H1 (cell line): ENCODE measurements around the gene ZNF100. TPM values are rescaled to one million over a fixed set of nuclear protein-coding genes. Genes with fewer than 3 reads are reported as not detected.

Source experiments
- CTCF ChIA-PET: fragments of 300-600 bp; sonication (Branson Sonifier 250); formaldehyde crosslinking; loops from one replicate; lab custom pipeline; 2021; ENCODE audit not compliant: partially characterized antibody; lab: Charles Lee
- POLR2A ChIA-PET: fragments of 300-600 bp; sonication (Branson Sonifier 250); formaldehyde crosslinking; loops from one replicate; lab custom pipeline; 2021; ENCODE audit warnings: inconsistent platforms; ENCODE audit not compliant: partially characterized antibody; lab: Charles Lee
- DNase-seq, 2 experiments: peaks; one replicate each; pipeline versions ENCODE4 v3.0.0 to v3.0.0-alpha.2; 2010 to 2022; ENCODE audit warnings: low spot score in 2 of 2, low read depth in 1 of 2, mixed read lengths in 1 of 2
- FAIRE-seq: peaks from 2 replicates; lab custom pipeline; 2011; peaks lifted over from hg19 to GRCh38; lab: Jason Lieb, UNC
- H2AFZ ChIP-seq: 2 replicates; pipeline ENCODE4 v1.8.1; 2012; ENCODE audit warnings: low read length, inconsistent platforms
- H2AK5ac ChIP-seq: 2 replicates; pipeline ENCODE4 v1.6.1; 2013; ENCODE audit warnings: low read depth, low read length
- H2BK120ac ChIP-seq: replicated peaks from 2 replicates; pipeline ENCODE3; 2013; ENCODE audit warnings: low read depth, low read length, inconsistent platforms
- H2BK12ac ChIP-seq: 2 replicates; pipeline ENCODE4 v1.6.1; 2013; ENCODE audit warnings: low read depth, low read length
- H2BK15ac ChIP-seq: 2 replicates; pipeline ENCODE4 v1.6.1; 2013; ENCODE audit warnings: low read length
- H2BK20ac ChIP-seq: 2 replicates; pipeline ENCODE4 v1.6.1; 2013; ENCODE audit warnings: low read length
- H2BK5ac ChIP-seq: 2 replicates; pipeline ENCODE4 v1.6.1; 2013; ENCODE audit warnings: low read depth, low read length
- H3K14ac ChIP-seq: 2 replicates; pipeline ENCODE4 v1.6.1; 2013; ENCODE audit warnings: inconsistent platforms; ENCODE audit not compliant: insufficient read length
- H3K18ac ChIP-seq: 2 replicates; pipeline ENCODE4 v1.6.1; 2013; ENCODE audit warnings: low read length; ENCODE audit errors: extremely low read depth
- H3K23ac ChIP-seq: 2 replicates; pipeline ENCODE4 v1.6.1; 2013; ENCODE audit warnings: inconsistent platforms; ENCODE audit not compliant: insufficient read length
- H3K23me2 ChIP-seq: 2 replicates; pipeline ENCODE4 v1.6.1; 2013; ENCODE audit warnings: low read depth, low read length
- H3K27ac ChIP-seq: 2 replicates; pipeline ENCODE4 v1.6.1; 2011; ENCODE audit warnings: low read depth, low read length, inconsistent platforms
- H3K27me3 ChIP-seq, 4 experiments: replicated peaks in 1 of 4; 1 replicate in 1 of 4; 2 replicates in 3 of 4; pipeline versions ENCODE4 v1.6.1 to v1.8.1; 2011 to 2013; ENCODE audit warnings: low read length in 3 of 4, mild to moderate bottlenecking in 3 of 4, inconsistent platforms in 2 of 4, mixed read lengths in 2 of 4, moderate library complexity in 1 of 4; ENCODE audit not compliant: control insufficient read depth in 3 of 4, insufficient read depth in 3 of 4; ENCODE audit errors: extremely low read depth in 1 of 4
- H3K36me3 ChIP-seq, 4 experiments: 2 replicates each; pipeline versions ENCODE4 v1.6.1 to v1.8.1; 2011 to 2013; ENCODE audit warnings: mild to moderate bottlenecking in 4 of 4, low read length in 3 of 4, moderate library complexity in 2 of 4, control low read depth in 1 of 4, inconsistent platforms in 1 of 4; ENCODE audit not compliant: insufficient read depth in 4 of 4, control insufficient read depth in 2 of 4
- H3K4ac ChIP-seq: replicated peaks from 2 replicates; pipeline ENCODE3; 2013; ENCODE audit warnings: low read length, low read depth, mixed read lengths, inconsistent platforms; ENCODE audit not compliant: insufficient read length
- H3K4me1 ChIP-seq, 4 experiments: replicated peaks in 1 of 4; 1 replicate in 1 of 4; 2 replicates in 3 of 4; pipeline versions ENCODE4 v1.6.1 to v1.8.1; 2011 to 2013; ENCODE audit warnings: low read length in 3 of 4, inconsistent platforms in 2 of 4, mixed read lengths in 1 of 4; ENCODE audit not compliant: insufficient read depth in 4 of 4, control insufficient read depth in 3 of 4
- H3K4me2 ChIP-seq, 2 experiments: 2 replicates each; pipeline versions ENCODE4 v1.6.1 to v1.8.1; 2011 to 2013; ENCODE audit warnings: low read depth in 2 of 2, low read length in 2 of 2, control low read depth in 1 of 2, inconsistent platforms in 1 of 2, mild to moderate bottlenecking in 1 of 2; ENCODE audit not compliant: insufficient read depth in 1 of 2
- H3K4me3 ChIP-seq, 4 experiments: fragments of 200-600, 300-600 bp in 1 of 4; sonication (generic), shearing (Covaris generic), sonication (Bioruptor Twin) in 1 of 4; 2 replicates each; pipeline versions ENCODE4 v1.5.1 to v1.8.1; 2011 to 2016; ENCODE audit warnings: low read length in 4 of 4, low read depth in 3 of 4, control low read depth in 2 of 4, inconsistent platforms in 2 of 4, mild to moderate bottlenecking in 2 of 4, mixed read lengths in 1 of 4, moderate library complexity in 1 of 4; ENCODE audit not compliant: insufficient read depth in 2 of 4; ENCODE audit errors: extremely low read depth in 1 of 4
- H3K56ac ChIP-seq: replicated peaks from 2 replicates; pipeline ENCODE3; 2013; ENCODE audit warnings: low read depth, mild to moderate bottlenecking, mixed read lengths, low read length, inconsistent platforms; ENCODE audit not compliant: insufficient read length
- H3K79me1 ChIP-seq: 2 replicates; pipeline ENCODE4 v1.6.1; 2013; ENCODE audit warnings: low read depth, low read length, control low read depth
- H3K79me2 ChIP-seq, 2 experiments: 2 replicates each; pipeline versions ENCODE4 v1.6.1 to v1.8.1; 2012 to 2013; ENCODE audit warnings: low read length in 2 of 2, mild to moderate bottlenecking in 2 of 2, inconsistent platforms in 1 of 2; ENCODE audit not compliant: insufficient read depth in 2 of 2, control insufficient read depth in 1 of 2
- H3K9ac ChIP-seq, 4 experiments: replicated peaks in 1 of 4; 1 replicate in 1 of 4; 2 replicates in 3 of 4; pipeline versions ENCODE4 v1.6.1 to v1.8.1; 2011 to 2013; ENCODE audit warnings: low read depth in 3 of 4, low read length in 3 of 4, control low read depth in 2 of 4, mild to moderate bottlenecking in 2 of 4, moderate library complexity in 2 of 4, inconsistent platforms in 1 of 4; ENCODE audit errors: extremely low read depth in 1 of 4
- H3K9me3 ChIP-seq, 2 experiments: 2 replicates each; pipeline versions ENCODE4 v1.6.1 to v1.8.1; 2012 to 2013; ENCODE audit warnings: mild to moderate bottlenecking in 2 of 2, moderate library complexity in 2 of 2, control low read depth in 1 of 2, inconsistent platforms in 1 of 2, low read depth in 1 of 2, low read length in 1 of 2, mixed read lengths in 1 of 2; ENCODE audit not compliant: insufficient read depth in 2 of 2
- H4K20me1 ChIP-seq, 2 experiments: replicated peaks in 1 of 2; 2 replicates each; pipeline versions ENCODE3 to v1.8.1; 2011 to 2013; ENCODE audit warnings: inconsistent platforms in 2 of 2, low read length in 2 of 2, mild to moderate bottlenecking in 1 of 2; ENCODE audit not compliant: insufficient read depth in 2 of 2, control insufficient read depth in 1 of 2
- H4K5ac ChIP-seq: 2 replicates; pipeline ENCODE4 v1.6.1; 2013; ENCODE audit warnings: low read length, low read depth, mixed read lengths, inconsistent platforms; ENCODE audit not compliant: insufficient read length
- H4K8ac ChIP-seq: 2 replicates; pipeline ENCODE4 v1.8.0; 2013; ENCODE audit warnings: mild to moderate bottlenecking, moderate library complexity, low read length, inconsistent platforms; ENCODE audit not compliant: insufficient read depth; ENCODE audit errors: extremely low read depth
- H4K91ac ChIP-seq: replicated peaks from 2 replicates; pipeline ENCODE3; 2013; ENCODE audit warnings: low read length, mixed read lengths, inconsistent platforms; ENCODE audit not compliant: insufficient read length
- GABPA ChIP-seq: IDR thresholded peaks from 2 replicates; pipeline ENCODE4 v1.6.1; 2011; ENCODE audit warnings: mild to moderate bottlenecking, low read length, moderate library complexity, borderline replicate concordance; ENCODE audit not compliant: insufficient read depth
- PHF8 ChIP-seq: fragments of 200-600 bp; sonication (generic); conservative IDR thresholded peaks from 2 replicates; pipeline ENCODE4 v1.7.1; 2012; ENCODE audit warnings: low read depth, mild to moderate bottlenecking, inconsistent platforms, low read length, moderate library complexity
- RXRA ChIP-seq: IDR thresholded peaks from 2 replicates; pipeline ENCODE4 v1.6.1; 2011; ENCODE audit warnings: low read depth, mild to moderate bottlenecking, low read length, moderate library complexity; ENCODE audit not compliant: insufficient read depth
- TCF12 ChIP-seq: IDR thresholded peaks from 2 replicates; pipeline ENCODE4 v1.6.1; 2011; ENCODE audit warnings: low read depth, mild to moderate bottlenecking, low read length
- WGBS, 2 experiments: shearing (Covaris generic) in 1 of 2; methylation state at CpG; one replicate each; pipeline versions ENCODE4 v1.1.6 to v1.1.7; 2013 to 2015; ENCODE audit warnings: low lambda C conversion rate in 2 of 2, mixed read lengths in 2 of 2, inconsistent platforms in 1 of 2, low coverage in 1 of 2, missing lambda C conversion rate in 1 of 2; ENCODE audit not compliant: insufficient replicate concordance in 2 of 2, insufficient coverage in 1 of 2, insufficient read length in 1 of 2; ENCODE audit errors: extremely low coverage in 1 of 2, missing lambda C conversion rate in 1 of 2; 5-methylcytosine and 5-hydroxymethylcytosine counted together
- polyA plus RNA-seq, 7 experiments: library from polyadenylated mRNA; depleted of rRNA in 3 of 7; stranded (reverse) in 5 of 7; unstranded in 2 of 7; fragments of >200 nt in 5 of 7; fragments of 200-250 nt in 2 of 7; gene quantifications; 1 replicate in 5 of 7; 2 replicates in 1 of 7; 4 replicates in 1 of 7; pipeline versions ENCODE4 v1.2.1 to v1.2.3, GENCODE V29; 2011 to 2013; ENCODE audit warnings: missing spikeins in 2 of 7, mixed read lengths in 2 of 7
- total RNA-seq: library from RNA; stranded (reverse); fragmentation: NEBNext Ultra II Directional; extraction: Animal tissue kit (Norgen Biotek cat#: 25700); gene quantifications from 2 replicates; pipeline ENCODE4 v1.2.1, GENCODE V29; 2021

ZNF100 gene
- total and polyA plus RNA-seq, 2 of the 8 experiments (the other 6 are each of a cell fraction or from before 2014, with no cell fraction given) = 4.9 to 30.8 TPM

GRCh38 chr19:21691661-21692060, 75.7 kb downstream of the ZNF100 start:
- Histone ChIP-seq H3K4me1 (peaks cover 0 to 5% (median 3%) of the 10 kb centered on the region in 4 experiments; a peak in 2 of 7 replicates), H3K23ac (no peak overlapping the region), H2BK15ac (no peak overlapping the region), H2BK20ac (no peak overlapping the region), H4K8ac (no peak overlapping the region), H3K79me1 (no peaks in the 10 kb centered on the region), H3K36me3 (no peaks in the 10 kb centered on the region), H3K4me3 (no peak overlapping the region), H3K23me2 (no peaks in the 10 kb centered on the region), H3K14ac (no peak overlapping the region), H3K9ac (no peak overlapping the region), H3K27me3 (no peaks in the 10 kb centered on the region), H3K79me2 (no peaks in the 10 kb centered on the region), H2BK120ac (no peak overlapping the region), H3K9me3 (no peaks in the 10 kb centered on the region), H3K4me2 (no peak overlapping the region), H4K20me1 (no peaks in the 10 kb centered on the region), H3K56ac (no peak overlapping the region), H3K4ac (no peak overlapping the region), H3K18ac (no peak overlapping the region), H4K5ac (no peak overlapping the region), H2AK5ac (no peak overlapping the region), H2BK5ac (no peak overlapping the region), H4K91ac (no peak overlapping the region), H2BK12ac (no peak overlapping the region), H3K27ac (no peak overlapping the region), H2AFZ (no peak overlapping the region)
- FAIRE-seq (no peak), DNase-seq (no peak)
- ChIA-PET POLR2A (no interaction called here), CTCF (interaction anchor here (1.3 to 2.6 kb wide), 3 partner anchors 11 to 208 kb away, joined by 5 to 22 read pairs (median 5); partner anchors contain the start of gene ZNF429)
- no peak for TF ChIP-seq PHF8
- TF ChIP-seq GABPA = no peak
- TF ChIP-seq TCF12 = no peak
- TF ChIP-seq RXRA = no peak
- 91% methylated on average over 1 of the region's 1 CpG; no CpG with 5 or more reads in 1 of the 2 experiments for WGBS, 2 experiments
